IPS-18c (cell line): ENCODE data around the gene SLC24A3.

Source experiments
- H3K4me3 ChIP-seq: 2 replicates; pipeline ENCODE4 v1.7.0; 2013; ENCODE audit warnings: low read depth, mild to moderate bottlenecking, low read length, moderate library complexity; ENCODE audit not compliant: insufficient read depth
- H3K9me3 ChIP-seq: one replicate; pipeline ENCODE4 v1.6.1; 2013; ENCODE audit warnings: mild to moderate bottlenecking, low read length, moderate library complexity; ENCODE audit not compliant: control insufficient read depth, insufficient read depth

Gene SLC24A3

GRCh38 chr20:19679900-19680495 lies 467.6 kb downstream of the SLC24A3 start:
- Histone ChIP-seq H3K4me3 (no peak overlapping the region), H3K9me3 (no peaks in the 10 kb centered on the region)

GRCh38 chr20:19682249-19682648 lies 469.8 kb downstream of the SLC24A3 start:
- Histone ChIP-seq H3K9me3 (peaks cover 4% of the 10 kb centered on the region), H3K4me3 (no peak overlapping the region)

- Histone ChIP-seq H3K4me3 (no peak overlapping the region), H3K9me3 (peaks cover 4% of the 10 kb centered on the region)
Observed at GRCh38 chr20:19683188-19683587, 470.7 kb downstream of the SLC24A3 start.

- H3K9me3 ChIP-seq, result peaks cover 4% of the 10 kb centered on the region
- no peak overlapping the region for H3K4me3 ChIP-seq
Observed at GRCh38 chr20:19683822-19684221, 471.4 kb downstream of the SLC24A3 start.

- peaks cover 4% of the 10 kb centered on the region for H3K9me3 ChIP-seq
Observed at GRCh38 chr20:19688031-19688806, 475.8 kb downstream of the SLC24A3 start.

GRCh38 chr20:19690462-19690861 lies 478.0 kb downstream of the SLC24A3 start:
- no peak overlapping the region for H3K4me3 ChIP-seq

More at GRCh38 chr20:19688031-19688806, 475.8 kb downstream of the SLC24A3 start:
- H3K4me3 ChIP-seq, result no peak overlapping the region; the same call in 1 of the 2 replicates

GRCh38 chr20:19691125-19691524 lies 478.7 kb downstream of the SLC24A3 start:
- H3K9me3 ChIP-seq, result no peaks in the 10 kb centered on the region
- no peak overlapping the region for H3K4me3 ChIP-seq

More at GRCh38 chr20:19690462-19690861, 478.0 kb downstream of the SLC24A3 start:
- H3K9me3 ChIP-seq, result peaks cover 4% of the 10 kb centered on the region

- Histone ChIP-seq H3K4me3 (no peak overlapping the region), H3K9me3 (no peaks in the 10 kb centered on the region)
Observed at GRCh38 chr20:19692100-19692499, 479.7 kb downstream of the SLC24A3 start.

DNA sequence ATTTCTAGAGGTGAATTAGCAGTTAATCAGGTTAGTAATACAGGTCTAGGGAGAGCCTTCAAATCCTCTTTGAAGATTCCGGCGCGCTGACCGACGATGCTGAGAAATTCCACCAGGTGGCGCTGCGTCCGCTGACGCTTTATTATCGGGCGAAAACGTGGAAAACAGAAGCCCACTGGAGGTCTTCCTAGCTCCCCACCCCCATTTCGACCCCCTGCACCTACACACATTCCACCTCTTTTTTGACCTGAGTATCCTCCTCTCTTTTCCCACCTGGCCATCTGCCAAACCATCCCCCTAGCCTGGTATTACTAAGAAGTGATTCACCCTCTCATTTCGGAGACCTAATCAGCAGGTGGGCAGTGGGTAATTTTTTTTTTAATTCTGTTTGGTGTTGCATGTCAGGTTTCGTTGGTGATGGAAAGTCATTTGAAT lies 480.3 kb downstream of the SLC24A3 start:
- H3K4me3 ChIP-seq, result no peak overlapping the region

DNA sequence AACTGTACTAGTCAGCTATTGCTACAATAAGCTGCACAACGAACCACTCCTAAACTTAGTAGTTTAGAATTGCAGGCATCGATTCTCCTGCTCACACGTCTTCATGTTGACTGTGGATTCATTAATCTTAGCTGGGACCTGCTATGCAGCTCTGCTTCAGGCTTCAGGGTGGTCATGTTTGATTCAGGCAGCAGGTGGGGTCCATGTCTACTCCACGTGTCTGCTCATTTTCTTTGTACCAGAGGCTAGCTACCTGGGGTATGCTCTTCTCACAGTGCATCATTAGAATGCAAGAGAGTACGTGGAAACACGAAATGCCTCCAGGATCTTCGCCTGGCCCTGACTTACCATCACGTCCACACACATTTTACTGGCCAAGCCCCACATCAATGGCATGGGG lies 481.1 kb downstream of the SLC24A3 start:
- no peaks in the 10 kb centered on the region for H3K9me3 ChIP-seq
- H3K4me3 ChIP-seq, result no peak overlapping the region

More for the DNA sequence above, 480.3 kb downstream of the SLC24A3 start:
- no peaks in the 10 kb centered on the region for H3K9me3 ChIP-seq

DNA sequence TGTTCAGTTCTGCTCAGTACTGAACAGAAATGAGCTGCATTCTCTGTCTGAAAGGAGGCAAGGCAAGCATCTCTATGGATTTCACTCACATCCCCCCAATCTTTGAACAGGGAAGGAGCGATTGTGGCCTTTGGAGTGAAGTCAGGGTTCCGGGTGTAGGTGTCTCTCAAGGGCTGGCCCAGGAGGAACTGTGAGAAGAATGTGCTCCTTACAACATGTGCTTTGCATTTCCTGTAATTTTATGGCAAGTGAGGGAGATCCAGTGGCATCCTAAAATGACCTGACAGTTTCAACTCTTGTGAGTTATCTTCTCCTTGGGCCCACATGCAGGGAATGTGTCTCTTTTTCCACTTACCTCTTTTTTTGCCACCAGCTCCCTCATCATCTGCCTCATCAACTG lies 482.6 kb downstream of the SLC24A3 start:
- no peak overlapping the region for H3K4me3 ChIP-seq
- no peaks in the 10 kb centered on the region for H3K9me3 ChIP-seq

DNA sequence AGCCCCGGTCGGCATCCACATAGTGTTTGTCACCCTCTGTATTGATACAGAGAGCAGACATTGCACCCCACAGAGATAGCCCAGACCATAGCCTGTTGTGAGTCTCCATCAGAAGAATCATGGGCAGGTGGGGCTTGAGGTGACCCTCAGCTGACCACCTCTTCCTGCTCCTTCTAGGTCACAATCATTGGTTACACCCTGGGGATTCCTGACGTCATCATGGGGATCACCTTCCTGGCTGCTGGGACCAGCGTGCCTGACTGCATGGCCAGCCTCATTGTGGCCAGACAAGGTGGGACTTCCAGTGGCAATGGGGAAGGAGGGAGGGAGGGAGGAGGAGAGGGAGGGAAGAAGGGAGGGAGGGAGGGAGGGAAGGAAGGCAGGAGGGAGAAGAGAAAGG lies 484.2 kb downstream of the SLC24A3 start:
- no peaks in the 10 kb centered on the region for H3K9me3 ChIP-seq
- no peak overlapping the region for H3K4me3 ChIP-seq

DNA sequence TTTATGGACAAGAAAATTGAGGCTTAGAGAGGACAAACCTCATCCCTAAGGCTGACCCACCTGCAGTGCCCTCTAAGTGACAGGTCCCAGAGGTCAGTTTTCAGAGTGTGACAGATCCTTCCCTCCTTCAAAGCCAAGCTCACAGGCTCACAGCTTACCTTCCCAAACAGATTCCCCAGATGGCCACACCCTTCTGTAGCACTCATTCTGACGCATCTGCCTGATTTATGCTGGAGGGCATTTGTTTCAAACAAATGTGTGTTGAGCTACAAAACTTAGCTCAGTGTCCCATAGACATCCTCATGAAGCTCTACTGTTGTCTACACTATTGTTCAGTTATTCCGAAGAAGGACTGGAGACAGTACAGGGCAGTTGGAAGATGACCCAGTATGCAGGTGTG lies 485.0 kb downstream of the SLC24A3 start:
- Histone ChIP-seq H3K4me3 (no peak overlapping the region), H3K9me3 (no peaks in the 10 kb centered on the region)

- no peaks in the 10 kb centered on the region for H3K9me3 ChIP-seq
- no peak overlapping the region for H3K4me3 ChIP-seq
Observed at GRCh38 chr20:19699180-19699971, 486.9 kb downstream of the SLC24A3 start.

- Histone ChIP-seq H3K4me3 (no peak overlapping the region), H3K9me3 (no peaks in the 10 kb centered on the region)
Observed at GRCh38 chr20:19701429-19701828, 489.0 kb downstream of the SLC24A3 start.

GRCh38 chr20:19706463-19706862 lies 494.0 kb downstream of the SLC24A3 start:
- Histone ChIP-seq H3K9me3 (no peaks in the 10 kb centered on the region), H3K4me3 (no peak overlapping the region)

DNA sequence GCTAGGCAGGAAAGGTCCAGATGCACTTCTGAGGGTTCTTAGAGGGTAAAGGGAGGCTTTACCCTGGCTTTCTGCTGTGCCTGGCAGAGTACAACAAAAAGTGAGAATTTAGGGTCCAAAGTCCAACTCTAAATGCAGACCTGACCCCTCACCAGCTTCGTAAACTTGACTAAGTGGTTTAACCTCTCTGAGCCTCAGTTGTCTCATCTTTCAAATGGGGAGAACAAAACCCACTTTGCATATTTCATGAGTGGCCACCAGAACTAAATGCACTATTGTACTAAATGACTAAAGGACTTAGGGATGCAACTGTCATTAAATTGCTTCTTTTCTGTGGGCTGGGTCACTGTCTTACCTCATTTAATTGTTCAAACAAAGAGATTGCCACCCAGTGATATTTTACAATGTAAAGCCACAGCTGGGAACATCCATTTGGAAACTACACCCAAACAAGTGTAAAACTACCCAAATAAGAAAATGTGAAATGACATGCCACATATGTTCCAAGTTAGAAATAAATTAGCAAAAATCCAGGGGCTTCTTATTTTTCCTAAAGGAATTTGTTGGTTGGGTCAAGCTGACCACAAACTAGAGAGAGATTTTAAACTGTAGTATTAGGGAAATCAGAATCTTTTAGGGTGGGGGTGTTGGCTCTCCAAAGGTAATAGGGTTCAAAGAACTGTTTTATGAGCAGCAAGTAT lies 497.3 kb downstream of the SLC24A3 start:
- Histone ChIP-seq H3K4me3 (no peak overlapping the region), H3K9me3 (no peaks in the 10 kb centered on the region)
